Loucy (cell line): ENCODE data around the gene PTGR3.

Experiments
- H2AFZ ChIP-seq: fragments of 200-600 bp; sonication (generic); 2 replicates; pipeline ENCODE4 v1.6.0; 2016; ENCODE audit warnings: antibody characterized with exemption, mild to moderate bottlenecking, low read length, moderate library complexity
- H3F3A ChIP-seq: fragments of 200-600 bp; 2 replicates; pipeline ENCODE4 v1.6.0; 2016; ENCODE audit warnings: antibody characterized with exemption, low read depth, mild to moderate bottlenecking
- H3K27me3 ChIP-seq: fragments of 200-600 bp; sonication (generic); 2 replicates; pipeline ENCODE4 v1.6.1; 2014; ENCODE audit warnings: low read length, mild to moderate bottlenecking; ENCODE audit not compliant: insufficient read depth, poor library complexity, severe bottlenecking
- H3K36me3 ChIP-seq: fragments of 200-600 bp; sonication (generic); 2 replicates; pipeline ENCODE4 v1.6.1; 2016; ENCODE audit warnings: low read length; ENCODE audit not compliant: insufficient read depth
- H3K4me1 ChIP-seq: fragments of 200-600 bp; sonication (generic); 2 replicates; pipeline ENCODE4 v1.5.1; 2014; ENCODE audit warnings: low read length, mild to moderate bottlenecking; ENCODE audit not compliant: insufficient read depth, poor library complexity, severe bottlenecking
- H3K4me2 ChIP-seq: fragments of 200-600 bp; sonication (generic); 2 replicates; pipeline ENCODE4 v1.6.0; 2014; ENCODE audit warnings: antibody characterized with exemption, low read length, low read depth, mild to moderate bottlenecking; ENCODE audit not compliant: poor library complexity, severe bottlenecking
- H3K4me3 ChIP-seq: fragments of 200-600 bp; sonication (generic); 2 replicates; pipeline ENCODE4 v1.5.1; 2014; ENCODE audit warnings: low read length, mild to moderate bottlenecking, mixed read lengths; ENCODE audit not compliant: poor library complexity, severe bottlenecking
- H3K79me2 ChIP-seq: fragments of 200-600 bp; sonication (generic); 2 replicates; pipeline ENCODE4 v1.6.1; 2014; ENCODE audit warnings: low read length; ENCODE audit not compliant: insufficient read depth
- H3K9ac ChIP-seq: fragments of 200-600 bp; sonication (generic); 2 replicates; pipeline ENCODE4 v1.6.0; 2014; ENCODE audit warnings: mild to moderate bottlenecking, low read depth, low read length, moderate library complexity; ENCODE audit not compliant: poor library complexity, severe bottlenecking
- H3K9me2 ChIP-seq: fragments of 200-600 bp; sonication (generic); replicated peaks from 2 replicates; pipeline ENCODE4 v1.6.1; 2016; ENCODE audit warnings: low read depth, low read length, mixed read lengths
- H3K9me3 ChIP-seq: fragments of 200-600 bp; sonication (generic); 2 replicates; pipeline ENCODE4 v1.6.1; 2014; ENCODE audit warnings: mild to moderate bottlenecking, antibody characterized with exemption, low read length, low read depth; ENCODE audit not compliant: insufficient read depth
- H4K20me1 ChIP-seq: fragments of 200-600 bp; sonication (generic); 2 replicates; pipeline ENCODE4 v1.6.0; 2014; ENCODE audit warnings: antibody characterized with exemption, low read length, mild to moderate bottlenecking; ENCODE audit not compliant: insufficient read depth, poor library complexity, severe bottlenecking
- EZH2phosphoT487 ChIP-seq: fragments of 200-600 bp; IDR thresholded peaks from 2 replicates; pipeline ENCODE4 v1.6.1; 2018; ENCODE audit warnings: antibody characterized with exemption, mild to moderate bottlenecking, moderate library complexity, borderline replicate concordance
- TF ChIP-seq, protein P1 (sequence below): fragments of 200-600 bp; sonication (generic); conservative IDR thresholded peaks from 2 replicates; pipeline ENCODE4 v1.5.1; 2014; ENCODE audit warnings: mild to moderate bottlenecking, antibody characterized with exemption, low read length

The PTGR3 gene

DNA sequence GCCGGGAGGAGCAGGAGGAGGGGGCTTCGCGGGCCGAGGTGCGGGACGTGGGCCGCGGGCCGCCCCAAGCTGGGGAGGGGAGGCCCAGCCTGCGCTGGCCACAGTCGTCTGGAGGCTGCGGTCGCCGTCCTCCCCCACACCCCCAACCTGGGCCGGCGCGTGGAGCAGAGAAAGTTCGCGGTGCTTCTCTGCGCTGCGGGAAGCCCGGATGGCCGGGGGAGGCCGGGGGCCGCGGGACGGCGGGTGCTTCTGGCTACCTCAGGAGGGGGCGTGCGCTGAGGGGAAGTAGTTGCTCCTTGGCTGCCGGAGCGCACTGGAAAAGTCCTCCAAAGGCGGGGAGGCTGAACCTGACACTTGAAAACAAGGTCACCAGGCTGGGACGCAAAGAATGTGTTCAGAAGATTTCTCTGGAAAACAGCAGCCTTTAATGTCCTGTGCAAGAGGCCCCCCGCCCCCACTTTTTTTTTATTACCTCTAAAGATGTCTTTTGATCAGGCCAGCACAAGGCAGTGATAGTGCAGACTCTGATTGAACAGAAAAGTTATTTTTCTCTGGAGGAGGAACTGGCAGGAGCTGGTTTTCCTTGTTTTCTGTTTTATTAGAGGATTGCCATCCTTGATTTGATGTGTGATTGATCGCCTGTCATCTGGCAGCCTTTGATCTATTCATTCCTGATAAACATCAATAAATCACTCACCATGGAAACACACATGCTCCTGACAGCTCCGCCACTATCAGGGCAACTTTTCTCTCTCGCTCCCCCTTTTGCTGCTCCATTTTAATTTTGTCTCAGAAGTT lies 3.2 kb upstream of the PTGR3 start:
- TF ChIP-seq, protein P1, sequence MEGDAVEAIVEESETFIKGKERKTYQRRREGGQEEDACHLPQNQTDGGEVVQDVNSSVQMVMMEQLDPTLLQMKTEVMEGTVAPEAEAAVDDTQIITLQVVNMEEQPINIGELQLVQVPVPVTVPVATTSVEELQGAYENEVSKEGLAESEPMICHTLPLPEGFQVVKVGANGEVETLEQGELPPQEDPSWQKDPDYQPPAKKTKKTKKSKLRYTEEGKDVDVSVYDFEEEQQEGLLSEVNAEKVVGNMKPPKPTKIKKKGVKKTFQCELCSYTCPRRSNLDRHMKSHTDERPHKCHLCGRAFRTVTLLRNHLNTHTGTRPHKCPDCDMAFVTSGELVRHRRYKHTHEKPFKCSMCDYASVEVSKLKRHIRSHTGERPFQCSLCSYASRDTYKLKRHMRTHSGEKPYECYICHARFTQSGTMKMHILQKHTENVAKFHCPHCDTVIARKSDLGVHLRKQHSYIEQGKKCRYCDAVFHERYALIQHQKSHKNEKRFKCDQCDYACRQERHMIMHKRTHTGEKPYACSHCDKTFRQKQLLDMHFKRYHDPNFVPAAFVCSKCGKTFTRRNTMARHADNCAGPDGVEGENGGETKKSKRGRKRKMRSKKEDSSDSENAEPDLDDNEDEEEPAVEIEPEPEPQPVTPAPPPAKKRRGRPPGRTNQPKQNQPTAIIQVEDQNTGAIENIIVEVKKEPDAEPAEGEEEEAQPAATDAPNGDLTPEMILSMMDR, result no peak
- TF ChIP-seq EZH2phosphoT487, result no peak
- Histone ChIP-seq H3K36me3 (no peaks in the 10 kb centered on the region), H3K79me2 (peaks cover 77% of the 10 kb centered on the region), H3K4me2 (peak overlapping the region; percentile 86), H3K9me2 (no peaks in the 10 kb centered on the region), H3K27me3 (no peaks in the 10 kb centered on the region), H3K9ac (peak overlapping the region; percentile 59), H3F3A (peaks cover 4% of the 10 kb centered on the region; the same call in 1 of the 2 replicates), H2AFZ (no peak overlapping the region), H3K4me1 (peaks cover 57% of the 10 kb centered on the region), H4K20me1 (peaks cover 46% of the 10 kb centered on the region), H3K9me3 (no peaks in the 10 kb centered on the region), H3K4me3 (peak overlapping the region; percentile 73)

DNA sequence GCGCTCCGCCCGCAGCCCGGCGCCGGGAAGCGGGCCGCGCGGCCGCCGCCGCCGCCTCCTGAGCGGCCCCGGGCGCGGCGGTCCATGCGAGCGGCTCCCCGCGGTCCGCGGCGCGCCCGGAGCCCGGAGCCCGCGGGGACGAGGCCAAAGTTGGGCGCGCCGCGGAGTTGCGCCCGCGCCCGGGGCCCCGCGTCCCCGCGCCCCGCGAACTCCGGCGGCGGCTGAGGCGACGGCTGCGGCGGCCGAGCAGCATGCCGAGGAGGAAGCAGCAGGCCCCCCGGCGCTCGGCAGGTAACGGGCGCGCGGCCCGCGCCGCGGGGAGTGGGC lies 2.6 kb upstream of the PTGR3 start:
- Histone ChIP-seq H3K9me3 (no peaks in the 10 kb centered on the region), H4K20me1 (peaks cover 48% of the 10 kb centered on the region), H3K27me3 (no peaks in the 10 kb centered on the region), H3K4me1 (peaks cover 57% of the 10 kb centered on the region), H3F3A (peaks cover 4% of the 10 kb centered on the region; the same call in 1 of the 2 replicates), H3K79me2 (peaks cover 77% of the 10 kb centered on the region), H3K36me3 (no peaks in the 10 kb centered on the region), H3K9ac (peak overlapping the region; percentile 59), H3K4me2 (peak overlapping the region; percentile 86), H3K4me3 (peak overlapping the region; percentile 73), H3K9me2 (no peaks in the 10 kb centered on the region), H2AFZ (no peak overlapping the region)
- TF ChIP-seq, protein P1, result no peak
- TF ChIP-seq EZH2phosphoT487, result no peak

DNA sequence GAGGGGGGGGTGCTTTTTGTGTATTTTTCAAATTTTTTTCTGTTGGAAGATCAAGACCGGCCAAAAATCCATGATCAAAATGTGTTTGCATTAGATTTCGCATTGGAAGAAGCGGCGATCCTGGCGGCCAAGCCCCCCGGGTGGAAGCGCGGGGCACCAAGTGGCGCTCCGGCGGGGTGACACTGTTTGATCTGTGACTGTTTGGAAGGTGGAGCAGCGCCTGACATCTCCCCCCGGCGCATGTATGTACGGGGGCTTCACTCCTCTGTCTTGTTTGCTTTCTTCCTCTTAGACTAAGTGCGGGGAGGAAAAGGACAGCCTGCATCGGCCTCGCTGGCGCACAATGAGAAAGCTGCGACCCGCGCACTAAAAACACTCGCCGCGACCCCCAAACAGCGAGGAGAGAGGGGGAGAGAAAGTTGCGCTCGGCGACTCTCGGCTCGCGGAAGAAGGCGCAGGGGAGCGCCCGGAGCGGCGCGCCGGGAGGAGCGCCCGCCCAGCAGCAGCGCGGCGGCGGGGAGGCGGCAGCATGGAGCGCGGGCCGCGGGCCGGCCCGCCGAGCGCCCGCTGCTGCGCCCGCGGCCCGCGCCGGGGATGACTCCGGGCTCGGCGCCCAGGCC lies 2.2 kb upstream of the PTGR3 start:
- Histone ChIP-seq H3K4me1 (peaks cover 57% of the 10 kb centered on the region), H3K4me2 (peak overlapping the region; percentile 98), H3K79me2 (peaks cover 77% of the 10 kb centered on the region), H3F3A (peaks cover 4% of the 10 kb centered on the region; the same call in 1 of the 2 replicates), H4K20me1 (peaks cover 53% of the 10 kb centered on the region), H3K4me3 (peak overlapping the region; percentile 91), H3K9me2 (no peaks in the 10 kb centered on the region), H3K27me3 (no peaks in the 10 kb centered on the region), H3K9ac (peak overlapping the region; percentile 80), H2AFZ (peak overlapping the region; percentile 85), H3K36me3 (no peaks in the 10 kb centered on the region), H3K9me3 (no peaks in the 10 kb centered on the region)
- no peak for TF ChIP-seq EZH2phosphoT487
- TF ChIP-seq, protein P1, result no peak
